CD4-positive, alpha-beta T cell (primary cell): Measurements from ENCODE around the gene WSB1. TPM values are rescaled to one million over a fixed set of nuclear protein-coding genes. Genes with fewer than 3 reads are reported as not detected.

Experiments
- ATAC-seq: fragments of 200-7000 bp; cut with Tn5 transposase; one replicate; pipeline ENCODE4 v1.10.0; 2022; ENCODE audit warnings: mild to moderate bottlenecking; ENCODE audit not compliant: poor library complexity
- CTCF ChIA-PET: fragments of 350-600 bp; sonication (Branson Sonifier 250); formaldehyde crosslinking; loops from one replicate; lab custom pipeline; 2021; ENCODE audit warnings: antibody characterized with exemption, inconsistent platforms; lab: Charles Lee
- POLR2A ChIA-PET: fragments of 350-600 bp; sonication (Branson Sonifier 250); formaldehyde crosslinking; loops from one replicate; lab custom pipeline; 2021; ENCODE audit warnings: antibody characterized with exemption, inconsistent platforms; lab: Charles Lee
- DNase-seq, 14 experiments: peaks; one replicate each; pipeline ENCODE4 v3.0.0-alpha.2; 2013 to 2020; ENCODE audit warnings: mixed read lengths in 2 of 14
- H3K27ac ChIP-seq, 2 donors: one replicate each; pipeline versions ENCODE4 v1.5.1 to v1.7.0; 2013; ENCODE audit warnings: low read length in 2 of 2, low read depth in 1 of 2, mild to moderate bottlenecking in 1 of 2
- H3K27me3 ChIP-seq, 2 experiments: 1 replicate in 1 of 2; 2 replicates in 1 of 2; pipeline versions ENCODE4 v1.6.1 to v1.7.0; 2013; ENCODE audit warnings: low read length in 2 of 2, control low read depth in 1 of 2, mild to moderate bottlenecking in 1 of 2, moderate library complexity in 1 of 2; ENCODE audit not compliant: insufficient read depth in 2 of 2, control insufficient read depth in 1 of 2
- H3K36me3 ChIP-seq: one replicate; pipeline ENCODE4 v1.6.1; 2013; ENCODE audit warnings: low read length, control low read depth; ENCODE audit not compliant: insufficient read depth
- H3K4me1 ChIP-seq: one replicate; pipeline ENCODE4 v1.6.1; 2013; ENCODE audit warnings: low read length, control low read depth; ENCODE audit not compliant: insufficient read depth
- H3K4me3 ChIP-seq: one replicate; pipeline ENCODE4 v1.5.1; 2013; ENCODE audit warnings: mild to moderate bottlenecking, low read length, moderate library complexity
- H3K9me3 ChIP-seq, 2 experiments: 1 replicate in 1 of 2; 2 replicates in 1 of 2; pipeline versions ENCODE4 v1.6.1 to v1.7.0; 2013; ENCODE audit warnings: low read length in 2 of 2, mild to moderate bottlenecking in 2 of 2, control low read depth in 1 of 2, moderate library complexity in 1 of 2; ENCODE audit not compliant: control insufficient read depth in 1 of 2, insufficient read depth in 1 of 2
- H3K27ac Mint-ChIP-seq: one replicate; pipeline ENCODE4 v1.8.0; 2020; ENCODE audit warnings: mixed read lengths
- H3K27me3 Mint-ChIP-seq: one replicate; pipeline ENCODE4 v1.8.0; 2021; ENCODE audit warnings: mixed read lengths
- H3K36me3 Mint-ChIP-seq: one replicate; pipeline ENCODE4 v1.8.0; 2021; ENCODE audit warnings: low read depth, mixed read lengths
- H3K4me1 Mint-ChIP-seq: one replicate; pipeline ENCODE4 v1.8.0; 2021; ENCODE audit warnings: low read depth, mixed read lengths
- H3K4me3 Mint-ChIP-seq: one replicate; pipeline ENCODE4 v1.8.0; 2020; ENCODE audit warnings: mild to moderate bottlenecking, mixed read lengths
- H3K9me3 Mint-ChIP-seq: one replicate; pipeline ENCODE4 v1.8.0; 2020; ENCODE audit warnings: mixed read lengths
- intact Hi-C, 2 experiments: fragments of 100-400 bp; cut with DNase I in 1 of 2; cut with micrococcal nuclease in 1 of 2; formaldehyde crosslinking; loops; one replicate each; pipeline versions ENCODE4 v1.15.1 to v1.9.0; 2023 to 2025; cut with DNase I, micrococcal nuclease
- total RNA-seq, 174 experiments: library from RNA in 2 of 174; stranded (reverse) in 2 of 174; gene quantifications; one replicate each; pipeline ENCODE4 v1.2.3 and lab custom pipeline; 2021 to 2026
- TF ChIP-seq, protein P1 (sequence below): fragments of 200-600 bp; IDR thresholded peaks from one replicate; pipeline ENCODE4 v1.8.0; 2022; ENCODE audit warnings: antibody characterized with exemption, mild to moderate bottlenecking

WSB1 gene
- total RNA-seq, 2 experiments from 2014 or later: 99.4 to 104 TPM

DNA sequence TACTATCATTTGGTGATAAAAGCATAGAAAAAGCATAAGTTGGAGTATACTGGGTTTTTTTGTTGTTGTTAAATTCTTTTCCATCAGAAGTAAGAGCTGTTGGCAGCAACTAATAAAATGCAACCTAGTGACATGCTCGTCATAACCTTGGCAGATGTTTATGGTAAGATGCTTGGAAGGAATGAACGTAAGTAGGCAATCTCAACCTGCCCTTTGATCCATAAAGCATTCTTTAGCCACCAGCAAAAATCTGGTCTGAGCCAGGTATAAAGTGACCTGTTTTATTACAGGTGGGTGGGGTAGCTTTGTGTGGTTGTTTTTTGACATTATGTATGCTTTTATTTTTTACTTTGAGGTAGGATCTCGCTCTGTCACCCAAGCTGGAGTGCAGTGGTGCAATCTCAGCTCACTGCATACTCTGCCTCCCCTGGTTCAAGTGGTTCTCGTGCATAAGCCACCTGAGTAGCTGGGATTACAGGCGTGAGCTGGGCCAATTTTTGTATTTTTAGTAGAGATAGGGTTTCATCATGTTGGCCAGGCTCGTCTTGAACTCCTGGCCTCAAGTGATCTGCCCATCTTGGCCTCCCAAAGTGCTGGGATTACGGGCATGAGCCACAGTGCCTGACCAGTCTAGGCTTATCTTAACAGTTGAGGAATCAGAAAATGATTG, 22.0 kb downstream of the WSB1 start:
- no peaks in the 10 kb centered on the region for H3K27me3 ChIP-seq
- TF ChIP-seq, protein P1, sequence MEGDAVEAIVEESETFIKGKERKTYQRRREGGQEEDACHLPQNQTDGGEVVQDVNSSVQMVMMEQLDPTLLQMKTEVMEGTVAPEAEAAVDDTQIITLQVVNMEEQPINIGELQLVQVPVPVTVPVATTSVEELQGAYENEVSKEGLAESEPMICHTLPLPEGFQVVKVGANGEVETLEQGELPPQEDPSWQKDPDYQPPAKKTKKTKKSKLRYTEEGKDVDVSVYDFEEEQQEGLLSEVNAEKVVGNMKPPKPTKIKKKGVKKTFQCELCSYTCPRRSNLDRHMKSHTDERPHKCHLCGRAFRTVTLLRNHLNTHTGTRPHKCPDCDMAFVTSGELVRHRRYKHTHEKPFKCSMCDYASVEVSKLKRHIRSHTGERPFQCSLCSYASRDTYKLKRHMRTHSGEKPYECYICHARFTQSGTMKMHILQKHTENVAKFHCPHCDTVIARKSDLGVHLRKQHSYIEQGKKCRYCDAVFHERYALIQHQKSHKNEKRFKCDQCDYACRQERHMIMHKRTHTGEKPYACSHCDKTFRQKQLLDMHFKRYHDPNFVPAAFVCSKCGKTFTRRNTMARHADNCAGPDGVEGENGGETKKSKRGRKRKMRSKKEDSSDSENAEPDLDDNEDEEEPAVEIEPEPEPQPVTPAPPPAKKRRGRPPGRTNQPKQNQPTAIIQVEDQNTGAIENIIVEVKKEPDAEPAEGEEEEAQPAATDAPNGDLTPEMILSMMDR: no peak
- H3K36me3 ChIP-seq: peaks cover 62% of the 10 kb centered on the region
- ChIA-PET POLR2A (interaction anchor here (1.1 to 1.3 kb wide), 2 partner anchors 12 to 22 kb away, joined by 3 to 5 read pairs; partner anchors contain the start of gene WSB1), CTCF (interaction anchor here (1.2 kb wide), 1 partner anchor 16 kb away, joined by 3 read pairs; no protein-coding TSS in a partner anchor)
- H3K9me3 Mint-ChIP-seq: no peaks in the 10 kb centered on the region
- H3K4me1 Mint-ChIP-seq: no peaks in the 10 kb centered on the region
- intact Hi-C loops: no loop called here
- H3K27ac Mint-ChIP-seq: no peak overlapping the region
- H3K27me3 Mint-ChIP-seq: no peaks in the 10 kb centered on the region
- ATAC-seq (no peak), DNase-seq (no peak)
- H3K36me3 Mint-ChIP-seq: peaks cover 81% of the 10 kb centered on the region
- H3K27ac ChIP-seq: no peak overlapping the region
- no peak overlapping the region for H3K4me3 ChIP-seq
- H3K9me3 ChIP-seq: no peaks in the 10 kb centered on the region
- H3K4me3 Mint-ChIP-seq: no peak overlapping the region
- no peaks in the 10 kb centered on the region for H3K4me1 ChIP-seq

DNA sequence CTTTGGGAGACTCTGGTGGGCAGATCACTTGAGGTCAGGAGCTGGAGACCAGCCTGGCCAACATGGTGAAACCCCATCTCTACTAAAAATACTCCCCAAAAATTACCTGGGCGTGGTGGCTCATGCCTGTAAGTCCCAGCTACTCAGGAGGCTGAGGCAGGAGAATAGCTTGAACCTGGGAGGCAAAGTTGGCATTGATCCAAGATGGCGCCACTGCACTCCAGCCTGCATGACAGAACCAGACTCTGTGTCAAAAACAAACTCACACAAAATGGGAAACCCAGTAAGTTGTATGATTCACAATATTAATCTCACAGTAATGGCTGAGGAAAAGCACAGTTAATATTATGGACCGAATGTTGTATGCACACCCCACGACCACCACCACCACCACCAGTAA, 24.3 kb downstream of the WSB1 start:
- no peak overlapping the region for H3K4me3 ChIP-seq

DNA sequence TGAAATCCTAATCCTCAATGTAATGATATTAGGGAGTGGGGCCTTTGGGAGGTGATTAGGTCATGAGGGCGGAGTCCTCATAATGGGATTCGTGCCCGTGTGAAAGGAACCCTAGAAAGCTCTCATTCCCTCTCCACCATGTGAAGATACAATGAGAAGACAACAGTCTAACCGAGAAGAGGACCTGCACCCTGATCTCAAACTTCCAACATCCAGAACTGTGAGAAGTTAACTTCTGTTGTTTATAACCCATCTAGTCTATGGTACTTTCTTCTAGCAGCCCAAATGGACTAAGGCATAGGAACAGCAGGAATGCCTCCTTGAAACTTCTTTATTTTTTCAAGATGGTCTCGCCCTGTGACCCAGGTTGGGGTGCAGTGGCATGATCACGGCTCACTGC, 24.7 kb downstream of the WSB1 start:
- Mint-ChIP-seq H3K4me3 (no peak overlapping the region), H3K9me3 (no peaks in the 10 kb centered on the region), H3K27me3 (no peaks in the 10 kb centered on the region), H3K36me3 (peaks cover 56% of the 10 kb centered on the region), H3K27ac (peak overlapping the region; percentile 29), H3K4me1 (no peaks in the 10 kb centered on the region)
- H3K27ac ChIP-seq: no peak overlapping the region
- TF ChIP-seq, protein P1: no peak
- H3K4me3 ChIP-seq: no peak overlapping the region
- DNase-seq (no peak), ATAC-seq (no peak)
- CTCF ChIA-PET: no interaction called here
- H3K4me1 ChIP-seq: peaks cover 4% of the 10 kb centered on the region
- intact Hi-C loops: no loop called here
- no peaks in the 10 kb centered on the region for H3K9me3 ChIP-seq
- no peaks in the 10 kb centered on the region for H3K27me3 ChIP-seq
- H3K36me3 ChIP-seq: peaks cover 39% of the 10 kb centered on the region
- POLR2A ChIA-PET: interaction anchor here (0.9 to 2.9 kb wide), 2 partner anchors 9 to 24 kb away, joined by 3 to 8 read pairs; partner anchors contain the start of gene WSB1

More for the DNA sequence above, 24.3 kb downstream of the WSB1 start:
- peaks cover 40% of the 10 kb centered on the region for H3K36me3 ChIP-seq
- TF ChIP-seq, protein P1: no peak
- H3K9me3 ChIP-seq: no peaks in the 10 kb centered on the region
- peak; percentile 17 for ATAC-seq
- CTCF ChIA-PET: no interaction called here
- no peak for DNase-seq
- H3K27me3 Mint-ChIP-seq: no peaks in the 10 kb centered on the region
- no peaks in the 10 kb centered on the region for H3K9me3 Mint-ChIP-seq
- no peaks in the 10 kb centered on the region for H3K4me1 Mint-ChIP-seq
- H3K27ac Mint-ChIP-seq: no peak overlapping the region
- peaks cover 60% of the 10 kb centered on the region for H3K36me3 Mint-ChIP-seq
- no peak overlapping the region for H3K27ac ChIP-seq
- no peak overlapping the region for H3K4me3 Mint-ChIP-seq
- H3K4me1 ChIP-seq: peaks cover under 1% of the 10 kb centered on the region
- POLR2A ChIA-PET: interaction anchor here (0.9 kb wide), 1 partner anchor 8 kb away, joined by 3 read pairs; no protein-coding TSS in a partner anchor
- intact Hi-C loops: no loop called here
- no peaks in the 10 kb centered on the region for H3K27me3 ChIP-seq
